ENCODE results near the gene VWF.

DNA sequence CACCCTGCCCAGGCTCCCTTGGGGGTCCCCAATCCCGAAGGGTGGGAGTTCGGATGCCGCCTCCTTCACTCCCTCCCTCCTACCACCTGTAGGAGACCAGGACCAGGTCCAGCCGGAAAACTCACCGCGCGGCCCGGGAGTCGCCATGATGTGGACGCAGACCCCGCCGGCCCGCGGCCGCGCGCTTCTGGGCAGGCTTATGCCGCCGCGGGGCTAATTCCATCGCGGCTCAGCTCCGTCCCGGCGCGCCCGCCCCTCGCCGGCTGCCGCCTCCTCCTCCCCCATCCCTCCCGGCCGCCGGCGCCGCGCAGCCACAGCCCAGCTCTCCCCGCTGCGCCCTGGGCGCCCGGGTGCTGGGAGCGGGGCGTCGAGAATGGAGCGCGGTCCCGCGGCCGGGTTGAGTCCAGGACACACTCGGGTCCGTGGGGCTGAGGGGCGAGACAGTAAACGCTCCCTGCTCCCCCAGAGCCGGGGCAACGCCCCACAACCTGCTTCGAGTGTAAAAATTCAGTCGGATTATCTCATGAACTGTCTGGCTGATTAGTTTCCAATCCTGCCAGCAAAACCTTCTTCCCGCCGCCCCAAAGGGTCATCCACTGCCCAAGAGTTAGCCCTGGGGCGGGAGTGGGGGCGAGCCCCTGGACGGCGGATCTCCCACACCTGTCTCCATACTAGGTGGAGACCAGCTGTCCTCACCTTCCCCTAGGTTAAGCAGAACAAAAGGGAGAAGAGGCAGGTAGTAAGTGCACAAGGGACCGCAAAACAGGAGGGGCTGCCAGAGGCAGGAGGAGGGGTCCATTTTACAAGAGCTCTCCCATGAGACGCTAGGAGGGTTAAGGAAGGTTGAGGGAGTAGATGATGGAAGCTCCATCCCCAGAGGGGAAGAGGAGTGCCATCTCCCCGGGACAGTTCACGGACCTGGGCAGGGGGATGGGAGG, 179.1 kb downstream of the VWF start, which contains the start of gene ANO2:
- TF ChIP-seq, protein P1, sequence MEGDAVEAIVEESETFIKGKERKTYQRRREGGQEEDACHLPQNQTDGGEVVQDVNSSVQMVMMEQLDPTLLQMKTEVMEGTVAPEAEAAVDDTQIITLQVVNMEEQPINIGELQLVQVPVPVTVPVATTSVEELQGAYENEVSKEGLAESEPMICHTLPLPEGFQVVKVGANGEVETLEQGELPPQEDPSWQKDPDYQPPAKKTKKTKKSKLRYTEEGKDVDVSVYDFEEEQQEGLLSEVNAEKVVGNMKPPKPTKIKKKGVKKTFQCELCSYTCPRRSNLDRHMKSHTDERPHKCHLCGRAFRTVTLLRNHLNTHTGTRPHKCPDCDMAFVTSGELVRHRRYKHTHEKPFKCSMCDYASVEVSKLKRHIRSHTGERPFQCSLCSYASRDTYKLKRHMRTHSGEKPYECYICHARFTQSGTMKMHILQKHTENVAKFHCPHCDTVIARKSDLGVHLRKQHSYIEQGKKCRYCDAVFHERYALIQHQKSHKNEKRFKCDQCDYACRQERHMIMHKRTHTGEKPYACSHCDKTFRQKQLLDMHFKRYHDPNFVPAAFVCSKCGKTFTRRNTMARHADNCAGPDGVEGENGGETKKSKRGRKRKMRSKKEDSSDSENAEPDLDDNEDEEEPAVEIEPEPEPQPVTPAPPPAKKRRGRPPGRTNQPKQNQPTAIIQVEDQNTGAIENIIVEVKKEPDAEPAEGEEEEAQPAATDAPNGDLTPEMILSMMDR (IDR thresholded peaks at IDR 0.05; ENCODE audit: low read depth, low read length), result no peak
- TF ChIP-seq EZH2phosphoT487 (IDR thresholded peaks at IDR 0.05; ENCODE audit: low read depth), result no peak
